HEK293 (cell line): Measurements from ENCODE around the gene ATP6V0C.

Source experiments
- BCL11B ChIP-seq: fragments of 450-650 bp; formaldehyde crosslinking; IDR thresholded peaks from 2 replicates; pipeline ENCODE4 v1.5.1; 2016; ENCODE audit warnings: low read depth, missing biosample characterization, missing genetic modification characterization
- KLF10 ChIP-seq: fragments of 450-650 bp; IDR thresholded peaks from 2 replicates; pipeline ENCODE4 v1.5.1; 2018; ENCODE audit warnings: missing biosample characterization, mild to moderate bottlenecking, missing genetic modification characterization
- KLF16 ChIP-seq: fragments of 450-650 bp; formaldehyde crosslinking; IDR thresholded peaks from 2 replicates; pipeline ENCODE4 v1.5.1; 2017; ENCODE audit warnings: missing biosample characterization, missing genetic modification characterization
- KLF8 ChIP-seq: fragments of 450-650 bp; formaldehyde crosslinking; IDR thresholded peaks from 2 replicates; pipeline ENCODE4 v1.5.1; 2016; ENCODE audit warnings: missing biosample characterization, missing genetic modification characterization
- OSR2 ChIP-seq: fragments of 450-650 bp; formaldehyde crosslinking; IDR thresholded peaks from 2 replicates; pipeline ENCODE4 v1.5.1; 2016; ENCODE audit warnings: missing biosample characterization, missing genetic modification characterization
- PRDM4 ChIP-seq: fragments of 450-650 bp; formaldehyde crosslinking; IDR thresholded peaks from 2 replicates; pipeline ENCODE4 v1.5.1; 2017; ENCODE audit warnings: missing biosample characterization, missing genetic modification characterization
- WT1 ChIP-seq: fragments of 450-650 bp; formaldehyde crosslinking; IDR thresholded peaks from 2 replicates; pipeline ENCODE4 v1.5.1; 2016; ENCODE audit warnings: missing biosample characterization, missing genetic modification characterization
- ZBTB1 ChIP-seq: fragments of 450-650 bp; formaldehyde crosslinking; IDR thresholded peaks from 2 replicates; pipeline ENCODE4 v1.5.1; 2016; ENCODE audit warnings: missing biosample characterization, missing genetic modification characterization
- ZBTB20 ChIP-seq: fragments of 450-650 bp; formaldehyde crosslinking; IDR thresholded peaks from 2 replicates; pipeline ENCODE4 v1.5.1; 2016; ENCODE audit warnings: missing biosample characterization, missing genetic modification characterization
- ZBTB26 ChIP-seq: fragments of 450-650 bp; formaldehyde crosslinking; optimal IDR thresholded peaks from 2 replicates; pipeline ENCODE3; 2016; ENCODE audit warnings: missing biosample characterization, mild to moderate bottlenecking, missing genetic modification characterization
- ZBTB48 ChIP-seq: fragments of 450-650 bp; formaldehyde crosslinking; IDR thresholded peaks from 2 replicates; pipeline ENCODE4 v1.5.1; 2016; ENCODE audit warnings: missing biosample characterization, missing genetic modification characterization
- ZFHX2 ChIP-seq: fragments of 450-650 bp; formaldehyde crosslinking; conservative IDR thresholded peaks from 2 replicates; pipeline ENCODE4 v1.5.1; 2016; ENCODE audit warnings: missing biosample characterization, missing genetic modification characterization
- ZNF223 ChIP-seq: fragments of 450-650 bp; formaldehyde crosslinking; IDR thresholded peaks from 2 replicates; pipeline ENCODE4 v1.5.1; 2016; ENCODE audit warnings: missing biosample characterization, missing genetic modification characterization
- ZNF280C ChIP-seq: fragments of 450-650 bp; formaldehyde crosslinking; IDR thresholded peaks from 2 replicates; pipeline ENCODE4 v1.5.1; 2016; ENCODE audit warnings: missing biosample characterization, missing genetic modification characterization
- ZNF311 ChIP-seq: fragments of 450-650 bp; formaldehyde crosslinking; IDR thresholded peaks from 2 replicates; pipeline ENCODE4 v1.5.1; 2017; ENCODE audit warnings: missing biosample characterization, missing genetic modification characterization, borderline replicate concordance
- ZNF416 ChIP-seq: fragments of 450-650 bp; formaldehyde crosslinking; IDR thresholded peaks from 2 replicates; pipeline ENCODE4 v1.5.1; 2016; ENCODE audit warnings: missing biosample characterization, missing genetic modification characterization
- ZNF548 ChIP-seq: fragments of 450-650 bp; formaldehyde crosslinking; IDR thresholded peaks from 2 replicates; pipeline ENCODE4 v1.5.1; 2016; ENCODE audit warnings: missing biosample characterization, missing genetic modification characterization
- ZNF654 ChIP-seq: fragments of 450-650 bp; formaldehyde crosslinking; IDR thresholded peaks from 2 replicates; pipeline ENCODE4 v1.5.1; 2016; ENCODE audit warnings: low read depth, missing biosample characterization, missing genetic modification characterization
- ZNF658 ChIP-seq: fragments of 450-650 bp; formaldehyde crosslinking; IDR thresholded peaks from 2 replicates; pipeline ENCODE4; 2016; ENCODE audit warnings: missing biosample characterization, missing genetic modification characterization
- ZNF830 ChIP-seq: fragments of 450-650 bp; IDR thresholded peaks from 2 replicates; pipeline ENCODE4 v1.5.0; 2018; ENCODE audit warnings: missing biosample characterization, missing genetic modification characterization, low read depth, mild to moderate bottlenecking, moderate library complexity
- ZSCAN30 ChIP-seq: fragments of 450-650 bp; IDR thresholded peaks from 2 replicates; pipeline ENCODE4 v1.5.1; 2018; ENCODE audit warnings: missing biosample characterization, mild to moderate bottlenecking, missing genetic modification characterization, moderate library complexity
- TF ChIP-seq, protein P1 (sequence below): fragments of 450-650 bp; formaldehyde crosslinking; IDR thresholded peaks from 2 replicates; pipeline ENCODE4 v1.5.1; 2017; ENCODE audit warnings: missing biosample characterization, missing genetic modification characterization
- TF ChIP-seq, protein P2 (sequence below): fragments of 450-650 bp; formaldehyde crosslinking; IDR thresholded peaks from 2 replicates; pipeline ENCODE4 v1.5.1; 2017; ENCODE audit warnings: missing biosample characterization, missing genetic modification characterization
- TF ChIP-seq, protein P3 (sequence below): fragments of 450-650 bp; formaldehyde crosslinking; IDR thresholded peaks from 2 replicates; pipeline ENCODE4 v1.5.1; 2016; ENCODE audit warnings: missing biosample characterization, missing genetic modification characterization
- TF ChIP-seq, protein P4 (sequence below): fragments of 450-650 bp; formaldehyde crosslinking; IDR thresholded peaks from 2 replicates; pipeline ENCODE4 v1.5.1; 2016; ENCODE audit warnings: missing biosample characterization, missing genetic modification characterization

The ATP6V0C gene

GRCh38 chr16:2473446-2473926, 40.3 kb upstream of the ATP6V0C start (continued):
- TF ChIP-seq ZBTB20 (tag by site-specific recombination) (peak; percentile 2; the same call in 1 of the 2 replicates), KLF10 (tag by site-specific recombination) (no peak), ZSCAN30 (no peak), ZNF548 (tag by site-specific recombination) (no peak), ZBTB1 (no peak), ZBTB48 (no peak), WT1 (tag by site-specific recombination) (peak; percentile 55), ZNF280C (tag by site-specific recombination) (no peak), KLF16 (tag by site-specific recombination) (0 out of 2 replicates have a peak, but pooled peaks have one; percentile 39), ZNF223 (tag by site-specific recombination) (no peak), BCL11B (tag by site-specific recombination) (peak; percentile 86), OSR2 (tag by site-specific recombination) (peak; percentile 59), PRDM4 (tag by site-specific recombination) (0 out of 2 replicates have a peak, but pooled peaks have one; percentile 27), ZFHX2 (tag by site-specific recombination) (peak; percentile 93), ZNF416 (tag by site-specific recombination) (no peak), KLF8 (tag by site-specific recombination) (peak; percentile 84), ZNF311 (tag by site-specific recombination) (no peak), ZNF658 (tag by site-specific recombination) (no peak), ZBTB26 (tag by site-specific recombination) (peak; percentile 78), ZNF654 (tag by site-specific recombination) (no peak), ZNF830 (no peak)
- TF ChIP-seq, protein P1, sequence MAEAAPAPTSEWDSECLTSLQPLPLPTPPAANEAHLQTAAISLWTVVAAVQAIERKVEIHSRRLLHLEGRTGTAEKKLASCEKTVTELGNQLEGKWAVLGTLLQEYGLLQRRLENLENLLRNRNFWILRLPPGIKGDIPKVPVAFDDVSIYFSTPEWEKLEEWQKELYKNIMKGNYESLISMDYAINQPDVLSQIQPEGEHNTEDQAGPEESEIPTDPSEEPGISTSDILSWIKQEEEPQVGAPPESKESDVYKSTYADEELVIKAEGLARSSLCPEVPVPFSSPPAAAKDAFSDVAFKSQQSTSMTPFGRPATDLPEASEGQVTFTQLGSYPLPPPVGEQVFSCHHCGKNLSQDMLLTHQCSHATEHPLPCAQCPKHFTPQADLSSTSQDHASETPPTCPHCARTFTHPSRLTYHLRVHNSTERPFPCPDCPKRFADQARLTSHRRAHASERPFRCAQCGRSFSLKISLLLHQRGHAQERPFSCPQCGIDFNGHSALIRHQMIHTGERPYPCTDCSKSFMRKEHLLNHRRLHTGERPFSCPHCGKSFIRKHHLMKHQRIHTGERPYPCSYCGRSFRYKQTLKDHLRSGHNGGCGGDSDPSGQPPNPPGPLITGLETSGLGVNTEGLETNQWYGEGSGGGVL (tag by site-specific recombination): peak; percentile 97
- TF ChIP-seq, protein P2, sequence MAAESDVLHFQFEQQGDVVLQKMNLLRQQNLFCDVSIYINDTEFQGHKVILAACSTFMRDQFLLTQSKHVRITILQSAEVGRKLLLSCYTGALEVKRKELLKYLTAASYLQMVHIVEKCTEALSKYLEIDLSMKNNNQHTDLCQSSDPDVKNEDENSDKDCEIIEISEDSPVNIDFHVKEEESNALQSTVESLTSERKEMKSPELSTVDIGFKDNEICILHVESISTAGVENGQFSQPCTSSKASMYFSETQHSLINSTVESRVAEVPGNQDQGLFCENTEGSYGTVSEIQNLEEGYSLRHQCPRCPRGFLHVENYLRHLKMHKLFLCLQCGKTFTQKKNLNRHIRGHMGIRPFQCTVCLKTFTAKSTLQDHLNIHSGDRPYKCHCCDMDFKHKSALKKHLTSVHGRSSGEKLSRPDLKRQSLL (tag by site-specific recombination): no peak
- TF ChIP-seq, protein P3, sequence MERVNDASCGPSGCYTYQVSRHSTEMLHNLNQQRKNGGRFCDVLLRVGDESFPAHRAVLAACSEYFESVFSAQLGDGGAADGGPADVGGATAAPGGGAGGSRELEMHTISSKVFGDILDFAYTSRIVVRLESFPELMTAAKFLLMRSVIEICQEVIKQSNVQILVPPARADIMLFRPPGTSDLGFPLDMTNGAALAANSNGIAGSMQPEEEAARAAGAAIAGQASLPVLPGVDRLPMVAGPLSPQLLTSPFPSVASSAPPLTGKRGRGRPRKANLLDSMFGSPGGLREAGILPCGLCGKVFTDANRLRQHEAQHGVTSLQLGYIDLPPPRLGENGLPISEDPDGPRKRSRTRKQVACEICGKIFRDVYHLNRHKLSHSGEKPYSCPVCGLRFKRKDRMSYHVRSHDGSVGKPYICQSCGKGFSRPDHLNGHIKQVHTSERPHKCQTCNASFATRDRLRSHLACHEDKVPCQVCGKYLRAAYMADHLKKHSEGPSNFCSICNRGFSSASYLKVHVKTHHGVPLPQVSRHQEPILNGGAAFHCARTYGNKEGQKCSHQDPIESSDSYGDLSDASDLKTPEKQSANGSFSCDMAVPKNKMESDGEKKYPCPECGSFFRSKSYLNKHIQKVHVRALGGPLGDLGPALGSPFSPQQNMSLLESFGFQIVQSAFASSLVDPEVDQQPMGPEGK: peak; percentile 95
- TF ChIP-seq, protein P4, sequence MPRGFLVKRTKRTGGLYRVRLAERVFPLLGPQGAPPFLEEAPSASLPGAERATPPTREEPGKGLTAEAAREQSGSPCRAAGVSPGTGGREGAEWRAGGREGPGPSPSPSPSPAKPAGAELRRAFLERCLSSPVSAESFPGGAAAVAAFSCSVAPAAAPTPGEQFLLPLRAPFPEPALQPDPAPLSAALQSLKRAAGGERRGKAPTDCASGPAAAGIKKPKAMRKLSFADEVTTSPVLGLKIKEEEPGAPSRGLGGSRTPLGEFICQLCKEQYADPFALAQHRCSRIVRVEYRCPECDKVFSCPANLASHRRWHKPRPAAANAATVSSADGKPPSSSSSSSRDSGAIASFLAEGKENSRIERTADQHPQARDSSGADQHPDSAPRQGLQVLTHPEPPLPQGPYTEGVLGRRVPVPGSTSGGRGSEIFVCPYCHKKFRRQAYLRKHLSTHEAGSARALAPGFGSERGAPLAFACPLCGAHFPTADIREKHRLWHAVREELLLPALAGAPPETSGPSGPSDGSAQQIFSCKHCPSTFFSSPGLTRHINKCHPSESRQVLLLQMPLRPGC (tag by site-specific recombination): peak; percentile 48; the same call in 1 of the 2 replicates
